K562 (cell line): Measurements from ENCODE around the gene GP1BB. TPM values are rescaled to one million over a fixed set of nuclear protein-coding genes. Genes with fewer than 3 reads are reported as not detected.

Experiments
- CBFA2T3 ChIP-seq: fragments of 450-650 bp; IDR thresholded peaks from 2 replicates; pipeline ENCODE4 v1.6.1; 2017
- ELF2 ChIP-seq: fragments of 250-450 bp; sonication (Bioruptor Pico); IDR thresholded peaks from 2 replicates; pipeline ENCODE4 v1.5.0; 2021; ENCODE audit warnings: mild to moderate bottlenecking
- GTF2B ChIP-seq: IDR thresholded peaks from 2 replicates; pipeline ENCODE4 v1.6.1; 2011; ENCODE audit not compliant: insufficient read length; ENCODE audit errors: extremely low read depth
- HDAC1 ChIP-seq, 2 experiments: fragments of 450-650 bp; IDR thresholded peaks; 2 replicates each; pipeline ENCODE4 v1.6.1; 2016 to 2017; ENCODE audit warnings: inconsistent platforms in 1 of 2, mild to moderate bottlenecking in 1 of 2, moderate library complexity in 1 of 2
- HMG20A ChIP-seq: fragments of 450-650 bp; formaldehyde crosslinking; conservative IDR thresholded peaks from 2 replicates; pipeline ENCODE4 v1.4.0; 2020; ENCODE audit warnings: mild to moderate bottlenecking, mixed read lengths
- KLF13 ChIP-seq: fragments of 450-650 bp; IDR thresholded peaks from 2 replicates; pipeline ENCODE4 v1.6.1; 2016; ENCODE audit warnings: missing genetic modification characterization, low read depth, mild to moderate bottlenecking, missing compliant biosample characterization, moderate library complexity, borderline replicate concordance
- NR2C2 ChIP-seq, 2 experiments: fragments of 200-800 bp in 1 of 2; sonication (Bioruptor generic) in 1 of 2; sonication (generic) in 1 of 2; formaldehyde crosslinking in 1 of 2; IDR thresholded peaks; 2 replicates each; pipeline versions ENCODE4 v1.6.1 to v1.8.0; 2016 to 2022; ENCODE audit warnings: mild to moderate bottlenecking in 1 of 2, missing compliant biosample characterization in 1 of 2, missing genetic modification characterization in 1 of 2, missing genetic modification reagents in 1 of 2
- PHF20 ChIP-seq: fragments of 450-650 bp; IDR thresholded peaks from 2 replicates; pipeline ENCODE4 v1.6.1; 2018; ENCODE audit not compliant: partially characterized antibody
- SETDB1 ChIP-seq: IDR thresholded peaks from one replicate; pipeline ENCODE4 v1.6.1; 2012; ENCODE audit warnings: low read length, control low read depth, inconsistent platforms
- TAF7 ChIP-seq: fragments of 450-650 bp; IDR thresholded peaks from 2 replicates; pipeline ENCODE4 v1.6.1; 2016; ENCODE audit warnings: missing genetic modification characterization, missing compliant biosample characterization
- TCF7 ChIP-seq: sonication (generic); IDR thresholded peaks from 2 replicates; pipeline ENCODE4 v1.6.1; 2016; ENCODE audit warnings: antibody characterized with exemption, borderline replicate concordance
- TOE1 ChIP-seq, 2 experiments: fragments of 450-650 bp in 1 of 2; sonication (generic) in 1 of 2; formaldehyde crosslinking in 1 of 2; IDR thresholded peaks; 2 replicates each; pipeline versions ENCODE4 v1.7.1 to v1.8.0; 2016 to 2022; ENCODE audit warnings: borderline replicate concordance in 2 of 2, mild to moderate bottlenecking in 2 of 2, antibody characterized with exemption in 1 of 2, inconsistent platforms in 1 of 2, low read depth in 1 of 2, missing genetic modification reagents in 1 of 2, moderate library complexity in 1 of 2
- ZBTB17 ChIP-seq: fragments of 450-650 bp; formaldehyde crosslinking; IDR thresholded peaks from 2 replicates; pipeline ENCODE4 v1.4.0; 2020; ENCODE audit warnings: mild to moderate bottlenecking
- ZNF277 ChIP-seq: fragments of 250-450 bp; sonication (Bioruptor Pico); IDR thresholded peaks from 2 replicates; pipeline ENCODE4 v1.8.0; 2022; ENCODE audit warnings: inconsistent platforms, mild to moderate bottlenecking, moderate library complexity, borderline replicate concordance
- ZNF518B ChIP-seq: fragments of 250-450 bp; sonication (Bioruptor Pico); IDR thresholded peaks from 2 replicates; pipeline ENCODE4 v1.5.0; 2021; ENCODE audit warnings: mild to moderate bottlenecking, moderate library complexity
- polyA plus RNA-seq, 8 experiments: library from polyadenylated mRNA; depleted of rRNA in 4 of 8; stranded (reverse) in 5 of 8; unstranded in 3 of 8; fragments of >200 nt; fragmentation: Nextera tagmentation in 2 of 8; fragmentation: Illumina TruSeq in 1 of 8; extraction: Ambion mirVana in 2 of 8; extraction: Trizol in 1 of 8; gene quantifications; 2 replicates each; pipeline versions ENCODE4 v1.2.1 to v1.2.3, GENCODE V29; 2011 to 2014; ENCODE audit warnings: inconsistent platforms in 1 of 8, missing spikeins in 1 of 8
- total RNA-seq, 7 experiments: library from RNA; depleted of rRNA in 6 of 7; stranded (reverse); fragments of >200 nt in 6 of 7; fragmentation: Illumina TruSeq in 2 of 7; extraction: Trizol in 2 of 7; gene quantifications; 2 replicates each; pipeline versions ENCODE4 v1.2.1 to v1.2.3, GENCODE V29; 2011 to 2021; ENCODE audit warnings: low replicate concordance in 1 of 7
- TF ChIP-seq, protein P1 (sequence below): fragments of 450-650 bp; IDR thresholded peaks from 2 replicates; pipeline ENCODE4 v1.6.1; 2016

The GP1BB gene
- total and polyA plus RNA-seq, 9 of the 15 experiments (the other 6 are each of a cell fraction or from before 2014, with no cell fraction given), result 0.69 to 162 (median 2.8) TPM

GRCh38 chr22:19743081-19743480 lies 19.7 kb downstream of the GP1BB start (continued):
- TF ChIP-seq TCF7 (no peak), ZBTB17 (CRISPR knock-in tag) (no peak), PHF20 (no peak), HDAC1 (IDR thresholded peaks at IDR 0.05) (no peak), ZNF277 (no peak), TAF7 (tag) (no peak), CBFA2T3 (no peak), ZNF518B (CRISPR knock-in tag) (no peak), KLF13 (no peak), NR2C2 (CRISPR knock-in tag; IDR thresholded peaks at IDR 0.05) (no peak), NR2C2 (tag; IDR thresholded peaks at IDR 0.05) (no peak), GTF2B (no peak), ELF2 (CRISPR knock-in tag) (no peak), SETDB1 (no peak), HMG20A (CRISPR knock-in tag) (no peak), TOE1 (IDR thresholded peaks at IDR 0.05; ENCODE audit: borderline replicate concordance) (no peak), TOE1 (CRISPR knock-in tag; IDR thresholded peaks at IDR 0.05; ENCODE audit: borderline replicate concordance, low read depth) (no peak)
- TF ChIP-seq, protein P1, sequence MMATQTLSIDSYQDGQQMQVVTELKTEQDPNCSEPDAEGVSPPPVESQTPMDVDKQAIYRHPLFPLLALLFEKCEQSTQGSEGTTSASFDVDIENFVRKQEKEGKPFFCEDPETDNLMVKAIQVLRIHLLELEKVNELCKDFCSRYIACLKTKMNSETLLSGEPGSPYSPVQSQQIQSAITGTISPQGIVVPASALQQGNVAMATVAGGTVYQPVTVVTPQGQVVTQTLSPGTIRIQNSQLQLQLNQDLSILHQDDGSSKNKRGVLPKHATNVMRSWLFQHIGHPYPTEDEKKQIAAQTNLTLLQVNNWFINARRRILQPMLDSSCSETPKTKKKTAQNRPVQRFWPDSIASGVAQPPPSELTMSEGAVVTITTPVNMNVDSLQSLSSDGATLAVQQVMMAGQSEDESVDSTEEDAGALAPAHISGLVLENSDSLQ, result no peak
